K562 treated with DMSO at 1 percent for 24 hours (cell line): ENCODE results near the gene STMN3. TPM values are rescaled to one million over a fixed set of nuclear protein-coding genes. Genes with fewer than 3 reads are reported as not detected.

Experiments
- total RNA-seq: library from RNA; unstranded; fragments of 300-600 nt; gene quantifications from 2 replicates; pipeline ENCODE4 v1.2.3, GENCODE V29; 2022; ENCODE audit warnings: low read depth; ENCODE audit not compliant: insufficient read depth

The STMN3 gene
- 13.2 and 14.9 TPM in 2 replicates for total RNA-seq

GRCh38 chr20:63653041-63653973, at the start of gene STMN3:
TSS of gene STMN3 (minus strand) at chr20:63653424. CDS start at chr20:63653345, 79 bp downstream.

GRCh38 chr20:63696628-63697356, 43.6 kb upstream of the STMN3 start, which contains the start of gene TNFRSF6B:
TSS of gene TNFRSF6B (plus strand) at chr20:63696652. CDS start at chr20:63696768, 116 bp downstream.

GRCh38 chr20:63657937-63658748, 4.9 kb upstream of the STMN3 start, which contains the start of gene RTEL1:
TSS of gene RTEL1 (plus strand) at chr20:63658312. CDS start at chr20:63659403, 1,091 bp downstream.

GRCh38 chr20:63626424-63627128, 26.6 kb downstream of the STMN3 start, which contains the start of gene GMEB2:
TSS of gene GMEB2 (minus strand) at chr20:63627101. CDS start at chr20:63619397, 7,704 bp downstream.

Other genes with a start within 250 kb of the STMN3 start
- not detected in 2 replicates for gene KCNQ2, start 180.8 kb downstream of the STMN3 start, total RNA-seq
- gene EEF1A2, start 154.3 kb downstream of the STMN3 start, total RNA-seq, result 65.5 and 86.4 TPM in 2 replicates
- gene PPDPF, start 132.7 kb downstream of the STMN3 start, total RNA-seq, result 270 and 283 TPM in 2 replicates
- not detected in 2 replicates for gene PTK6, start 116.0 kb downstream of the STMN3 start, total RNA-seq
- 0.19 TPM in 1 of 2 replicates, not detected in the other for gene SRMS, start 105.7 kb downstream of the STMN3 start, total RNA-seq
- 0.32 and 0.94 TPM in 2 replicates for gene FNDC11, start 99.3 kb downstream of the STMN3 start, total RNA-seq
- gene HELZ2, start 79.2 kb downstream of the STMN3 start, total RNA-seq, result 52.0 and 53.4 TPM in 2 replicates
- gene GMEB2, start 26.3 kb downstream of the STMN3 start, total RNA-seq, result 8.5 TPM in 2 replicates
- 8.9 and 10.5 TPM in 2 replicates for gene RTEL1, start 4.9 kb upstream of the STMN3 start, total RNA-seq
- gene TNFRSF6B, start 43.2 kb upstream of the STMN3 start, total RNA-seq, result 2.2 and 2.4 TPM in 2 replicates
- gene ARFRP1, start 54.6 kb upstream of the STMN3 start, total RNA-seq, result 44.1 and 46.7 TPM in 2 replicates
- gene ZGPAT, start 54.6 kb upstream of the STMN3 start, total RNA-seq, result 19.1 and 20.8 TPM in 2 replicates
- 11.9 and 18.2 TPM in 2 replicates for gene LIME1, start 83.2 kb upstream of the STMN3 start, total RNA-seq
- gene SLC2A4RG, start 86.4 kb upstream of the STMN3 start, total RNA-seq, result 68.4 and 69.6 TPM in 2 replicates
- gene ZBTB46, start 177.8 kb upstream of the STMN3 start, total RNA-seq, result 3.3 and 4.4 TPM in 2 replicates
- gene ABHD16B, start 208.1 kb upstream of the STMN3 start, total RNA-seq, result 11.7 and 17.2 TPM in 2 replicates
- gene TPD52L2, start 211.8 kb upstream of the STMN3 start, total RNA-seq, result 78.6 and 83.0 TPM in 2 replicates
- 48.7 and 51.1 TPM in 2 replicates for gene DNAJC5, start 241.7 kb upstream of the STMN3 start, total RNA-seq